ENCODE results near the gene GFRA1. TPM values are rescaled to one million over a fixed set of nuclear protein-coding genes. Genes with fewer than 3 reads are reported as not detected.

Gene GFRA1
- total and polyA plus RNA-seq, 2 donors (not counting 3 experiments of a cell fraction or from before 2014, with no cell fraction given): 0.22 to 0.88 TPM

GRCh38 chr10:116125180-116125579 is 147.8 kb downstream of the GFRA1 start:
- DNase-seq (ENCODE audit: low read depth, low spot score): no peak
- dilution Hi-C loops (cut with MboI; ENCODE audit: extremely low pct_ligation_motif_present, low sequenced_read_pairs) (no loop called here), intact Hi-C loops (cut with micrococcal nuclease) (no loop called here)
- H3K9me1 ChIP-seq (replicated peaks; ENCODE audit: control insufficient read depth, extremely low read depth, insufficient read depth, low read length): no peaks in the 10 kb centered on the region
- BruUV-seq (replicated peaks): no TSS peak
- CTCF ChIA-PET: no interaction called here
- H3K36me3 ChIP-seq (ENCODE audit: control insufficient read depth in 2 of 2, extremely low read depth in 1 of 2, insufficient read depth in 2 of 2, low read length in 2 of 2): no peaks in the 10 kb centered on the region
- H3K27ac ChIP-seq (ENCODE audit: insufficient read depth, low read depth, low read length): no peak overlapping the region
- H3K27me3 ChIP-seq (ENCODE audit: control insufficient read depth in 2 of 2, insufficient read depth in 2 of 2, low read length in 2 of 2): no peaks in the 10 kb centered on the region
- H4K20me1 ChIP-seq (replicated peaks; ENCODE audit: control insufficient read depth, extremely low read depth, insufficient read depth, low read length): no peaks in the 10 kb centered on the region
- peaks cover 1% of the 10 kb centered on the region for H3K9me3 ChIP-seq (replicated peaks; ENCODE audit: control insufficient read depth, insufficient read depth, low read length)
- no peak overlapping the region for H3K4me3 ChIP-seq (replicated peaks in 1 of 3; ENCODE audit: insufficient read depth in 1 of 3, low read depth in 1 of 3, low read length in 3 of 3)
- H3K9ac ChIP-seq (replicated peaks; ENCODE audit: extremely low read depth, insufficient read depth, low read length): no peak overlapping the region
- TF ChIP-seq GATA2 (IDR thresholded peaks at IDR 0.05; ENCODE audit: insufficient read depth, insufficient read length, low read depth, low read length) (no peak), EZH2 (IDR thresholded peaks at IDR 0.05; ENCODE audit: borderline replicate concordance, low read depth, low read length, severe bottlenecking) (no peak), POLR2A (IDR thresholded peaks at IDR 0.05; ENCODE audit: low read depth, low read length) (no peak), FOS (IDR thresholded peaks at IDR 0.05; ENCODE audit: borderline replicate concordance, insufficient read depth, low read length) (no peak), CTCF (IDR thresholded peaks at IDR 0.05; ENCODE audit: extremely low read depth in 1 of 2, insufficient read depth in 1 of 2, low read depth in 1 of 2, low read length in 2 of 2) (no peak), POLR2AphosphoS5 (IDR thresholded peaks at IDR 0.05; ENCODE audit: insufficient read depth, low read depth, low read length) (no peak), JUN (IDR thresholded peaks at IDR 0.05; ENCODE audit: borderline replicate concordance, insufficient read depth, insufficient read length, low read depth) (no peak), MYC (IDR thresholded peaks at IDR 0.05; ENCODE audit: low read depth, low read length) (no peak)
- TF ChIP-seq, protein P1, sequence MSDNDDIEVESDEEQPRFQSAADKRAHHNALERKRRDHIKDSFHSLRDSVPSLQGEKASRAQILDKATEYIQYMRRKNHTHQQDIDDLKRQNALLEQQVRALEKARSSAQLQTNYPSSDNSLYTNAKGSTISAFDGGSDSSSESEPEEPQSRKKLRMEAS (IDR thresholded peaks at IDR 0.05; ENCODE audit: insufficient read depth, insufficient read length): no peak
- no peak overlapping the region for H3K4me2 ChIP-seq (ENCODE audit: insufficient read depth, low read length)
- no peaks in the 10 kb centered on the region for H3K79me2 ChIP-seq (ENCODE audit: control insufficient read depth, insufficient read depth, low read length)
- no peak for FAIRE-seq
- H3K4me1 ChIP-seq (ENCODE audit: control insufficient read depth, extremely low read depth, insufficient read depth, low read length): no peaks in the 10 kb centered on the region
- H2AFZ ChIP-seq (ENCODE audit: low read depth, low read length): no peak overlapping the region
- POLR2A ChIA-PET: no interaction called here
